A204.1 (cell line): Measurements from ENCODE around the gene INAFM2.

ENCODE experiments used
- FAIRE-seq: peaks from 2 replicates; lab custom pipeline; 2012; peaks lifted over from hg19 to GRCh38; lab: Jason Lieb, UNC

The INAFM2 gene

DNA sequence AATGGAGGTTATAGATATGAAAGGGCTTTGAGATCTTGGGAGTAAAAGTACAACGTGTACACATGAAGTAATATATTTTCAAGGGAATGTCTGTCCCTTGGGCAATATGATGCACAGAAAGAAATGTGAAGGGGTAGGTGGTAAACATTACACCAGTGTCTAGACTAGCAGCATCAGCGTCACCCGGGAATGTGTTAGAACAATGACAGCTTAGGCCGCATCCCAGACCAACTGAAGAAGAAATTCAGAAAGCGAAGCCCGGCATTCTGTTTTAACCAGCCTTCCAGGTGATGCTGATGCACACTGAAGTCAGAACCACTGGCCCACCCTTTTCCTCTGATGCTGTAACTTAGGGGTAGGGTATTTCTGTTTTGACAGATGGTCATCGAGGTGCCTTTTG, 6.3 kb downstream of the INAFM2 start:
- no peak for FAIRE-seq

DNA sequence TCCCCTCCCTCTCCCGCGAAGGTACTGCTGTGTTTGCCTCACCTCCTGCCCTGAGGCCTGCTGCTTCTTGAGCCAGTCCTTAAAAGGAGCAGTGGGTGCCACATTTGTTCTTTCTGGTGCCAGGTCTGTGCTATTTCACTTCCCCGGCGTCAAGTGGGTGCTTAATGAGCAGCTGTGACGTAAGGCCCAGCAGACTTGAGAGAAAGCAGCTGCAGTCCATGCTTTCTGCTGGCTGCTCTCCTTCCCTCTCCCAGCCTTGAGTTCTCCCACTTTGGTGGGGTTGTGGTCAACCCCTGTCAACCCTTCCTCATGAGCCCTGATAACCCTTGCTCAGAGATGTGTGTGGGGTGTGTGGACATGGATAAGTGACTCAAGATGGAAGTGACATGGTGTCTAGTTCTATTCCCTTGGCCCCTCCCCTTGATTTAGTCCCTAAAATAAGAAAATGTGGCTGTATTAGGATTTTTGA, 6.9 kb downstream of the INAFM2 start:
- FAIRE-seq: no peak

DNA sequence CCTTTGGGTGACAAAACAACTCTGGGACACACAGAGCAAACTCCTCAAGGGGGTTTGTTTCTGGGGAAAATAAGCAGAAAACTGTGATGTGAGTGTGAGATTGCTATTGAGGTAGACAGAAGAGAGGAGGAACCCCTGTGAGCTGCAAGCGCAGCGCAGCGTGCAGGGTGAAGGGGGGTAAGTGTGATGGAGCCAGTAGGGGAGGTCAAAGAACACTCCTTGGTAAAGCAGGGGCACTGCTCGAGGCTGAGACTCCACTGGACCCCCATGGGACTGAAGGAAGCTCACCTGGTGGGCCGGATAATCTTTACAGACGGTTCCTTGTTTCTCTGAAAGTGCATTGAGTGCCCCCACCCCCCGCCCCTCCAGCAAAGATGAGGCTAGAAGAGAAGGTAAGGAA, 7.5 kb downstream of the INAFM2 start:
- no peak for FAIRE-seq

DNA sequence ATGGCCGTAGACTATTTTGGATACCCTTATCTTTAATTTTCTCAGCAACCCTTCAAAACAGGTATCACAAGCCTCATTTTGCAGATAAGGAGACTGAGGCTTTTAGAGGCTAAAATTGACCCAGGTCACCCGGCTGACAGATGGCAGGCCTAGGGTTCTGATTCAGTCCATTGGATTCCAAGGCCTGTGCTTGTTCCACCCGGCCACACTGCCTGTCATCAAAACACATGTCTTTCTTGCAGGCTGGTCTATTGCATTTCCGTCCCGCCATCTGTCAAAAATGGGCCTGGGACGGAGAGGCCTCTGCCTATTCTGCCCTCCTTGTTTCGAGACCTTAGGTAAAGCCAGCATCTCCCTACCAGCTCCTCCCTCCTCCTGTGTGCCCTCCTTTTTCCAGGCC, 8.1 kb downstream of the INAFM2 start:
- FAIRE-seq: no peak

DNA sequence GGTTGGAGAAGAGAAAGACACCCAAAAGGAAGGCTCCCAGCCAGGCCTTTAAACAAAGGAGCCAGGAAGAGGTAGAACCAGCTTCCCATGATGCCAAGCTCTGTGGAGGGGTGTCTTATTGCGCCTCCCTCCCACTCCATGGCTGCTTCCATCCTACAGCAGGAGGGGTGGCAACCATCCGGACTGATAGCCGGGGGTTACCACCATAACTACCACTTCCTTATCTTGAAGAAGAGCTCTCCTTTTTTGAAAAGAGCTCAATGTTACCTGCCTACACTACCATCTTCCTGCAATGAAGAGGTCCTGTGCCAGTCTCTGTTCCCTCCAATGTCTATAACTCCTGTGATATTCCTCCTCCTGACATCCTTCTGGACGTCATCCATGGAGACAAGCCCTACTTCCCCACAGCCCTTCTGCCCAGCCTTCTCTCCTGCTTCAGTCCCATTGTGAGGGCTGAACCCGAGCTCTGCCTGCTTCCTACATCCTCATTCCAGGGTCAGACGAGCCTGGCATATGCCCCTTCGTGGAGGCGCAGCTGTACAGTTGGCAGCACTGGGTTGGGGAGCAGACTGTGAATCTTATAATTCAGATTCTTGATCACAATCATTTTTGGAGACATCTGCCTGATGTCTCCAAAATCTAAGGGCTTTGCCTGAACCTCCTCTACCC, 8.8 kb downstream of the INAFM2 start:
- no peak for FAIRE-seq

DNA sequence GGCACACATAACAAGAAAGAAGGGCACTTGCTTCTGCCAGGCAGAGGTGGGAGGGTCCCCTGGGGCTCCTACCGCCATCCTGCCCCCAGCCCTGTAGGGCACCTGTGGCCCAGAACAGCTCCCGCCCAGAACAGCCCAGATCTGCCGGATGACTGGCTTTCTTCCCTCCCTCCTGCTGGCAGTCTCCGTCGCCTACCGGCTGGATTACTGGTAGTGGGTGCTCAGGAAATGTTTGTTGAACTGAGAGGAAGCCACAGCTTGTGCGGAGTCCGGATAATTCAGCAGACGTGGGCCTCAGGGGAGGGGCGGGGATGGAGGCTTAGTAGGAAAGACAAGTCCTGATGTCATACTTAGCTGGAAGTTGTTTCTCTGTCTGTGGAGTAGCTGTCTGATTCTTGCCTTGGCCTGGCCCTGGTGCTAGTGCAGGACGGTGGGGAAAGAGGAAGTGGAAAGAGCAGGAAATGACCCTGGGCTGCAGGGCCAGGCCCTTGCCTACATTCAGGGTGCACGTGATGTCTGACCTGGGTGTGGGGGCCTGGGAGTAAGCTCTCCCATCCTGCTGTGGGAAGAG, 10.5 kb downstream of the INAFM2 start:
- FAIRE-seq: no peak

DNA sequence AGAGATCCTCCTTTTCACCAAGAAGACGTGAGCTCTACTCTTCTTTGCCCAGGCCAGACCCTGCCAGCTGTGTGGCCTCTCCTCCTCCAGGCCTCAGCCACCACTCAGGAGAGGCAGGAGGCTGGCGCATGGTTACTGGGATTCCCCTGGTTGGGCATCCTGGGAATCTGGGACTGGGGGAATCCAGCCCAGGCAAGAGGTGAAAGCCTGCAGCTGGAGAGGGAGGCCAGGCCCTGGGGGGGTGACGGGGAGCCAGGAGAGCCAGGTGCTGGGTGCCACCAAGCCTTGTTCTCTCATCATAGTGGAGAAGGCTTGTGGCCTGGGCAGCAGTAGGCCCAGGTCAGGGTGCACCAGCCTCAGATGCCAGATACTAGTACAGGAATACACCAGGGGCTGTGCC, 11.0 kb downstream of the INAFM2 start:
- FAIRE-seq: no peak

DNA sequence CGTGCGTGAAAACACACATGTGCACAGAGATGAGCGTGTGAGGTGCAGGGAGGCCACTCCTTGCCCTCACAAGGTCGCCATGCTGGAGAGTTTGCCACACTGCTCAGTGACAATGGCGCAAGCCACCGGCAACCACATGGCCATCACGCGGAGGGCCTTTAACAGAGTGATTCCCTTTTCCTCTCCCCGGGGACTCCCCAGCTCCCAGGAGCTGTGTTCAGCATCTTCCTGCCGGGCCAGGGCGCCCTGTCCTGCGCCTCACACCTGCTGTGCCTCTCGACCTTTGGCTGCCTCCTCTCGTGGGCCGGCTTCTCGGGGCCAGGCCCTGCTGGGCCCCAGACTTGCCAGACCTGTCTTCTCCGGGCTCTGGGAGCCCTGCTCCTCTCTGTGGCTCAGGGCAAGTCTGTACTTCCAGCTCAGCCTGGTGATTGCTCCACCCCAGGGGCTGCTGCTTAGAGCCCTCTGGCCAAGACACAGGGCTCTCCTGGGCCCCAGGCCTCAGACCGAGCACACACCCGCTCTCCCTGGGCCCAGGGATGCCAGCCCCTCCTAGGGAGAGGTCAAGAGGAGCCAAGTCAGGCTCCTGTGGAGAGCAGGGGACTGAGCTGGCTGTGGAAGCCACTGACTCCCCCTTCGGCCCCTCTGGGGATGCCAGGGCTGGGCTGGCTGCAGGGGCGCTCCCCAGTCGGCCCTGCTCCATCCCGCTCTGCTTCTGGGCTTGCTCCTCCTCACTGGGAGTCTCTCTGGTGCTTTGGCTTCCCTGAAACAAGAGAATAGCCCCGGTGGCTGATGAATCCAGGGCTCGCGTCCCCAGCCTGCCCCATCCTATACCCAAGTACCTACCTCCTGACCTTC, 11.7 kb downstream of the INAFM2 start:
- FAIRE-seq: no peak

DNA sequence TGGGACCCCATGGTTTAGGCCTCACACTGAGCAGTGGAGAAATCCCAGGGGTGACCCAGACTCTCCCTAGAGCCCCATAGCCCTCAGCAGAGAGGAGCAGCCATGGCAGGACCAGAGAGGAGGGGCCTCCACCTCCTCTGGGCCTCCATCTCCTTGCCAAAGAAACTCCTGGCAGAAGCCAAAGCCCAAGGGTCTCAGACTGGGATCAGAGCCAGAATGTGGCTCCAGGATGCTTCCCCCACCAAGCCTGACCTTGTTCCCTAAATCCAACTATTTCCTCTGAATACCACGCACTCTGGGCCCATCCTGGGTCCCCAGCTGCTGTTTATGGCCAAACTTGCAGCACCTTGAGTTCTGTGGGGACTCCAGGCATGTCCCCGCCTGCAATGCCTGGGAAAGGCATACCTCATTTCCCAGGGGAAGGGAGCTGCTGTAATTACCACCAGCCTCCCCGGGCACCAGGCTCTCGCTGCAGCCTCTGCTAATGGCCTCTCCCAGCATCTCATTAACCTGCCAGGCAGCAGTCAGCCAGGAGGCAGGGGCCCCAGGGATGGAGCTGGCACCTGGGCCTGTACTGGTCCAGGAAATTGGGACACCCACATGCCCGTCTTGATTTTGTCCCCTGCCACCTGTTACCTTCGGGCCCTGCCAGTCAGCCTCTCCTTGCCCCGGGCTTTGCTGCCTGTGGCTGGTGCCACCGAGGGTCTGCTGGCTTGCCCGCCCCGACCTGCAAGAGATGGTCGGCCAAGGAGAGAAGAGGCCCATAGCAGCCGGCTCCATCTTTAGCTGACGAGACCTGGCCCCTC, 12.6 kb downstream of the INAFM2 start:
- no peak for FAIRE-seq

DNA sequence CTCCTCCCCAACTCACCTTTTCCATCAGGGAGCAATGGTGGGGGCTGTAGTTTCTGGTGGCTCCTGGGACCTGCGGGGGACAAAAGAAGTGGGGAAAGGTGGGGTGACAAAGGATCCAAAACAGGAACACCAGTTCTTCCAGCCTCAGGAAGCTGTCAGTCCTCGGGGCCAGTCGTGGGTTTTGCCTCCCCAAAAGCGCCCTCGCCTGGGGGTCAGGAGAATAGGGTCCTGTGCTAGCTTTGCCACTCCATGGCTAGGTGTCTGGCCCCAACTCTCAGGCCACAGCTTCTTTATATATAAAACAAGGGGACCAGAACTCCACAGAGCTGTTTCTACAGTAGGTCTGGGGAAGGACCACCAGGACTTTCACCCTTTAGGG, 13.2 kb downstream of the INAFM2 start:
- FAIRE-seq: no peak

DNA sequence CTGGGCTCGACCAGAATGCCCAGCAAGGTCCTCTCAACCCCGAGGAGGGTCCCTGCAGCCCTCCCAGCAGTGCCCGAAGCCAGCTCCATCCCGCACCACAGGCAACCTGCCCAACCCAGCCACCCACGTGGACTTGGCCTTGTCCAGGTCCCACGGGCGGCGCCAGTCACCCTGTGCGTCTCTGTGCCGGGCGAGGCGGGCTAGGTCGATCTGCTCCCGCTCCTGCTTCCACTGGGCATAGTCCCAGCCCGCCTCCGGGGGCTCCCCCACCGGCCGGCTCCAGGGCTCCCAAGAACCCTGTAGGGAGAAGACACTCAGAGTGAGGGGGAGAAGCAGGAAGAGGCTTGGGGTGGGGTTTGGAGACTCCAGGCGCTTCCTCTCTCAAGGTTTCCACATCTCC, 14.1 kb downstream of the INAFM2 start:
- FAIRE-seq: no peak

DNA sequence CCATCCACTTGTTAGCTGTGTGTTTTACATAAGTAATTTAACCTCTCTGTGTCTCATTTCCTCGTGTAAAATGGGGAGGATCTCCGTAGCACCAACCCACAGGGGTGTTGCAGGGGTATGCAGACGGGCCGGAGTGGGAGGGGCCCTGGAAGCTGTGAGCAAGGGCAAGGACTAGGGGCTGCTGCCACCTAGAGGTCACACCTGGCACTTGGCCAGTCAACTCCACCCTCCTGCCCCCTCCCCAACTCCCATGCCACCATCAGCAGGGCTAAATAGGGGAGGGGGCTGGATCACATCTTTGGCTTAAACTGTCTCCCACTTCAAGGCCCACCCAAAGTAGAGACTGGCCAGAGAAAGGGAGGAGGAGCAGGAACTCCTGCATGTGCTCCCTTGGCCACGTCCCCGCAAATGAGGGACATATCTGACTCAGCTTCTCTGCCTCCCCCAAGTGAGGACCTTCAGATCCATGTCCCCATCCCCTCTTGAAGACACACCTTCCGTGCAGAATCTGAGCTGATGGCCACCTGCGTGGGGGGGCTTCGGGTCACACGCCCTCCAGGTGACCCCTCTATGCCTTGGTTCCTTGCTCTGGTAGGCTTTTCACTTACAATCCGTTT, 14.7 kb downstream of the INAFM2 start:
- FAIRE-seq: no peak

DNA sequence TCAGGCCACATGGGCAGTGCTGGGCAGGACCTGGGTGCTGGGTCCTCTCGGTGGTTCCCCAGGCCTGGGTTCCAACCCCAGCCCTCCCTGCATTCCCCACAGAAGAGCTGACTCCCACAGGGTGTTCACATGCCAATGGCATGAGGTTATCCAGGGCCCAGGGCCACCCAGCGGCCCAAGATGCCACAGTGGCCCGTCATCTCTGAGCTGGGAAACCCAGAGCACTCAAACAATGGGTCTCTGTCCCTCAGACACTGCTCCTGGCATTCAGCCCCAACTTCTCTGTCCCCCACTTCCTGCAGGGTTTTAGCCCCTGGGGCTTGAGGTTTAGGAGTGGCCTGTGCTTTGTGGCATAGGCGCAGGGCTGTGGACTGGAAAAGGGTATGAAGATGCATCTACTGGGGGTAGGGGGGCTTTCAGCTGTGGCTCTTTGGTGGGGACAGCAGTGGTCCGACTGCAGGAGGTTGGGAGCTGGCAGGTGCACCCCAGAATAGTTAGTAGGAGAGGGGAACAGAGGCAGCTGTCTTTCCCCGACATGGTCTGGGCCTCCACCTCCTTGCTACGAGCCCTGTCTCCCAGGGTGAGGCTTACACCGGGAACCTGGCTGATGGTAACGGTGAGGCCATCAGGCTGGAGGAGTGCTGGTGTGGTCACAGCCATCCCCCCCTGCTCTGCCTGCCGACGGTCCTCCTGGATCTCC, 15.6 kb downstream of the INAFM2 start:
- no peak for FAIRE-seq

DNA sequence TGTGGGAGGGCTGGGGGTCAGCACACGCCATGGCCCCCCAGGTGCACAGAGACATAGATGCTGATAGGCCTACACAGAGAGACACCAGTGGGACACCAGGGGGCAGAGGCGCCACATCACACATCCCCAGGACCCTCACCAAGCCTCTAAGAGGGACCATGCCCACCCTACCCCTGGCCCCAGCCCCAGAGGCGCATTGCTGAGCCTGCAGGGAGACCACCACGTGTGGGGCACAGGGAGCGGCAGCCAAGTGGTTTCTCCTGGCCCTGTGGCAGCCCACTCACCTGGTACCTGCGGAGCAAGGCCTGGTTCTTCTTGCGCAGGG, 16.1 kb downstream of the INAFM2 start:
- no peak for FAIRE-seq

DNA sequence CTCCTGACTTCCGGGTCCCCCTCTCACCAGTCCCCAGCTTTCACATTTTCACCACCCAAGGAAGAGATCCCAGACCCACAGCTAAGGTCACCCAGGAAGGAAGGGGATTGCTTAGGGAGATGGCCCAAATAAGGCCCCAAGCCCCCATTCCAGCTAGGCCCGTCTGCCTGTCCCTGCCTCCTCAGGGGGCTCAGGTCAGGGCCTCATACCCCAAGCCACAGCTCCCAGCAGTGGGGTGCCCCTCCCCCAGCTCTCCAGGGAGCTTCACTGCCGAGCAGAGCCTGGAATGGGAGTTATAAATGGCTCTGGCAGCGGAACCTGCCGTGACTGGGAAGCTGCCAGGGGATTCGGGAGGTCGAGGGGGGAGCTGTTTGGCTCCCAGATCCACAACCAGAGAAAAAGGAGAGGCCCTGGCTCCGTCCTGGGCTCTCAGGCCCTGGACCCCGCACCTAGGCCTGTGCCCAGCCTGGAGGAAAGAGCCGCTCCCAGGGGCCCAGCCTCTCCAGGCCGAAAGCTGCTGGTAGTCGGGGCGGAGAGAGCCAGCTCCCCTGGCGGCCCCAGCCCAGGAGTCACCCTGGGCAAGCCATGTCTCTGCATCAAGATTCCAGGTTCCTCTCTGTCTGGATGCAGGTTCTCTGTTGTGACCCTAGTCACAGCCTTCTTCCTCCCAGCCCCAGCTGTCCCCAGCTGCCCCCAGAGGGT, 16.7 kb downstream of the INAFM2 start:
- FAIRE-seq: no peak

DNA sequence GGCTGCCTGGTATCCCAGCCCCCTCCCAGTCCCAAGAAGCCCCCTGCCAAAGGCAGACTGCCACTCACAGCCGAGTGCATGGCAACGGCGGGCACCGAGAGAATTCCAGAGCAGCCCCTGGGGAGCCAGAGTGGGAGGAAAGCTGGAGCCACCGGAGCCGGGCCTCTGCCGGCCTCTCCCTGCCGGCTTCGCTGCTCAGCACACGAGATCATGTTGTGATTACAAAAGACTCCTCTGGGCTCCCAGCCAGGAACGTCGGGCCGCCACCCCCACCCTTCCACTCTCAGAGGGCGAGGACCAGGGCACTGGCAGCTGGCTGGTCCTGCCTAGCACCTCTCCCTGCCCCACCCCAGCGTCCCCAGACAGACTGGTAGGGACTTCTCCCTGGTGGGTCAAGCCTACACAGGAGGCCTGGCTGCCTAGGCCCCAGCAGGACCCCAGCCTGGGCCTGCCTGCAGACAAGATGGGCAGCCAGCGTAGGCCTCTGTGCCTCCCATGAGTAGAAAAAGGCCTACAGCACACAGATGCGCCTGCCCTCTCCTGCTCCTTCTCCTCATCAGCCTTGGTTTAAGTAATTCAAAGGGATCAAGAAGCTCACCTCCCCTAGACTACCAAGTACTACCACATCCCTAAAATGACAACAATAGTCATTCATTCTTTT, 17.4 kb downstream of the INAFM2 start, which contains the start of gene CCDC9B:
TSS of gene CCDC9B (minus strand) at position 200 of the 661 bp plus-strand sequence. CDS start at position 80, 120 bp downstream.
- no peak for FAIRE-seq

DNA sequence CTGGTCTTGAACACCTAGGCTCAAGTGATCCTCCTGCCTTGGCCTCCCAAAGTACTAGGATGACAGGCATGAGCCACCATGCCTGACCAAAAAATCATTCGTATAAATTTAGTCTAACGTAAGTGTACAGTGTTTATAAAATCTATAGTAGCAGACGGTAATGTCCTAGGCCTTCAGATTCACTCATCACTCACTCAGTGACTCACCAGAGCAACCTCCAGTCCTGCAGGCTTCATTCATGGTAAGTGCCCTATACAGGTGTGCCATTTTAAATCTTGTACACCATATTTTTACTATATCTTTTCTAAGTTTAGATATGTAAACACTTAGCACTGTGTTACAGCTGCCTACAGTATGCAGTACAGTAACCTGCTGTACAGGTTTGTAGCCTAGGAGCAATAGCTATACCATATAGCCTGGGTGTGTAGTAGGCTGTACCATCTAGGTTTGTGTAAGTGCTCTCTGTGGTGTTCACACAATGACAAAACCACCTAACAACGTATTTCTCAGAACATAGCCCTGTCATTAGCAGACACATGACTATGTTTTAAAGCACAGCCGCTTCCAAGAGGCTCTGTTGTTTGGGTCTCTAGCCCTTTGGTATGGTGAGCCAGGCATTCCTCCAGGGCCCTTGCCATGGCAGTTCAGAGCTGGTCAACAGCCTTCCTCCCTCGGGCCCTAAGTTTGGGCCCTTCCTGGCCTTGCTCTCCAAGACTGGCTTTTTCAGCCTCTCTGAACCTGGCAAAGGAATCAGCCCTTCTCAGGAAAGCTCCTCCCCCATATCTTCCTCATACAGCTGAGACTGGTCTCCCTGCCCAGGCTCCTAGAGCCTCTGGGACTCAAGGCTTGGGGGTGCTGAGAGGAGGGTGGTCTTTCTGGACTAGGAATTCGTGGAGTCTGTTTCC, 19.2 kb downstream of the INAFM2 start:
- FAIRE-seq: no peak

DNA sequence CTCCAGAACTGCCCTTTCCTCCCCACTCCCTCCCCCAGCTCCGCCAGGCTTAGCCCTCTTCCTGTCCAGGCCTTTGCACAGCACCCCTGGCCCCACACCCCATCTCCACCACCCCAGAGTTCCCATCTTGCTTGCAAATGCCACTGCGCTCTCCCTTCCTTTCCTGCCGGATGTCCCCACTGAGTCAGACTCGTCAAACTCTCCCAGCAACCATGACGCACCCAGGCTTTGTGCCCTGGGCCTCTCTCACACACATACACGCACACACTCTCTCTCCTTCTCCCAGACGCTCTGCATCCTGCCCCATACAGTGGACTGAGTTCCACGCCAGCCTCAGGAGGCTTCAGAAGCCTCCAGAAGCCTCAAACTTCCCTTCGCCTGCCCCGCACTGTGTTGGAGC, 20.0 kb downstream of the INAFM2 start:
- no peak for FAIRE-seq

DNA sequence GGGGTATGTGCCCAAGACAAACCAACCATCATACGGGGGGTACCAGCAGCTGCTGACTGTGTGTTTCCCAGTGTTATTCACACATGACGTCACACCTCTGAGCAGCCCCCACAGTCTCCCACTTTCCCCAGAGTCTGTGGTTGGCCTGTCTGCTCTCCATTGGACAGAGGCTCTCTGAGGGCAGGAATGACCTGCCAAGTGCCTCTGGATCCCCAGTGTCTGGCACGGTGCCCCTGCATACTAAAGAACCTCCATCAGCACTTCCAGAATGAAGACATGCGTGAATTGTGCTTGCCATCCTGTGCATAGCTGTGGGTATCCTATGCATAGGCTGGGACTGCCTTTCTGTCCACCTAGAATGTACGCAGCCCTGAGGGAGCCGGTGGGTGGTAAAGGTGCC, 20.7 kb downstream of the INAFM2 start:
- no peak for FAIRE-seq
